Epithelial cell of proximal tubule (primary cell): ENCODE measurements around the gene RABGAP1. TPM values are rescaled to one million over a fixed set of nuclear protein-coding genes. Genes with fewer than 3 reads are reported as not detected.

ENCODE experiments used
- DNase-seq: peaks from one replicate; pipeline ENCODE4 v3.0.0-alpha.2; 2011; ENCODE audit warnings: low read depth
- H3K4me3 ChIP-seq: 2 replicates; pipeline ENCODE4 v1.5.1; 2011; ENCODE audit warnings: low read depth, mild to moderate bottlenecking, low read length
- CTCF ChIP-seq: conservative IDR thresholded peaks from 2 replicates; pipeline ENCODE4 v1.5.1; 2012; ENCODE audit warnings: low read depth, mild to moderate bottlenecking, low read length
- total RNA-seq: library from RNA; depleted of rRNA; stranded (reverse); fragments of >200 nt; gene quantifications from 2 replicates; pipeline ENCODE4 v1.2.3, GENCODE V29; 2015

RABGAP1 gene
- total RNA-seq, 1 donor from 2014 or later, result 13.1 TPM

GRCh38 chr9:123063896-123064295, 123.1 kb downstream of the RABGAP1 start:
- no peak for TF ChIP-seq CTCF
- no peak overlapping the region for H3K4me3 ChIP-seq
- DNase-seq, result no peak

DNA sequence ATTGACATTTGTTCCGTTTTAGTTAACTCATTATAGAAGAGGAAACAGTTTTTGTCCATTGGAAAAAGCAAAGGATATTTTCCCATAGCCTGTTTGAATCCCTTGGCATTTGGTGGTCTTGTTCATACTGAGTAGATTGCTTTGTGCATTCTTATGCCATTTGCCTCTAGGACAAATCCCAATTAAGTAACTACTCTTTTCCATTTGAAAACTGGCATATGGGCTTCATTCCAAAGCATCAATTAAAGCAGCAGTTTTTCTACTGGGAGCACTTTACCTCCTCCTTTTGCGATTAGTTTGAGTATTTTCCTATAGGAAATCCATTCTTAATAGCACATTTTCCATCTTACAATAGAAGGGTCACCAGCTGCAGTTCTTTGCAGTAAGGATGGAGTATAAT, 123.9 kb downstream of the RABGAP1 start:
- no peak for DNase-seq
- no peak overlapping the region for H3K4me3 ChIP-seq
- no peak for TF ChIP-seq CTCF

GRCh38 chr9:123065196-123065595, 124.4 kb downstream of the RABGAP1 start:
- no peak overlapping the region for H3K4me3 ChIP-seq
- no peak for TF ChIP-seq CTCF
- no peak for DNase-seq

GRCh38 chr9:123067136-123067535, 126.3 kb downstream of the RABGAP1 start:
- H3K4me3 ChIP-seq, result no peak overlapping the region
- TF ChIP-seq CTCF, result no peak
- DNase-seq, result no peak

DNA sequence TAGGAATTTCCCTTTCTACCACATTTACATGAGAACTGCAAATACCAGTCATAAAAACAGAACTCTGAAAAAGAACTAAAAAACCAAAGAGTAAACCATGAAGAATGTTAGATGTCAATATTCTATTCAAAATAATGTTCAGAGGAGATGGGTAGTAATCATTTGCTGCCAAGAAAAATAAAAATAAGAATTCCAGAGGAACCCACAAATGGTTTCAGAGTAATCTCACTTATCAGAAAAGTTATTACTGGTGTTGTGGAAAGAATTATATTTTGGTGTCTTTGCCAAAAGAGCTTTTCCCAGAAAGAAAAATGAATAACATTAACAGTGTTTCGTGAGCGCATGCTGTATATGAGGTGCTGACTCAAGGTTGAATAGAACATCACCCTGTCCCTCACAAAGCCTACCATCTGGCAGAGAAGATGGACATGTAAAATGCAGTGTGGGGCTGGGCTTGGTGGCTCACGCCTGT, 128.2 kb downstream of the RABGAP1 start:
- no peak for TF ChIP-seq CTCF
- no peak for DNase-seq
- H3K4me3 ChIP-seq, result no peak overlapping the region

DNA sequence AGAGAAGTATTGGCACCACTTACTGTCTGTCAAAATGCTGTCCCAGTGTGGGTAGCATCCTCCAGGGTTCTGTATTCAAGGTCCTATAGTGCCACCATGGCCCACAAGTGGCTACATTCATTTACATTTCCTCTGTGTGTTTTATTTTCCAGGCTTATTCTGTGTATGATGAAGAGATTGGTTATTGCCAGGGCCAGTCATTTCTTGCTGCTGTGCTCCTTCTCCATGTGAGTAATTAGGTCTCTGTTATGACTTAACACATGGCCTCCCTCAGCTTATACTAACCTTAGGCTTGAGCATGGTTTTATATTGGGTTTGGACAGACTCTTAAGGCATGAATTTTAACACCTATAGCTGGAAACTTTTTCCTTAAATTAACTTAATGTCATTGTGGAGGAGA, 129.4 kb downstream of the RABGAP1 start:
- TF ChIP-seq CTCF, result no peak
- DNase-seq, result no peak
- H3K4me3 ChIP-seq, result no peak overlapping the region

- no peak for DNase-seq
- no peak for TF ChIP-seq CTCF
- no peak overlapping the region for H3K4me3 ChIP-seq
Measured at GRCh38 chr9:123072407-123072995, 131.7 kb downstream of the RABGAP1 start.
